WTC11 (cell line): ENCODE measurements around the gene PCBP3. TPM values are rescaled to one million over a fixed set of nuclear protein-coding genes. Genes with fewer than 3 reads are reported as not detected.

ENCODE experiments used
- ATAC-seq: fragments of 200-7000 bp; cut with Tn5 transposase; 2 replicates; pipeline ENCODE4 v1.10.0; 2021; ENCODE audit warnings: mild to moderate bottlenecking, moderate library complexity
- CTCF ChIA-PET: fragments of 300-600 bp; sonication (Branson Sonifier 250); formaldehyde crosslinking; loops from one replicate; lab custom pipeline; 2021; ENCODE audit warnings: antibody characterized with exemption; lab: Charles Lee
- POLR2A ChIA-PET: fragments of 350-600 bp; sonication (Branson Sonifier 250); formaldehyde crosslinking; loops from one replicate; lab custom pipeline; 2021; ENCODE audit warnings: antibody characterized with exemption; lab: Charles Lee
- DNase-seq: peaks from one replicate; pipeline ENCODE4 v3.0.0; 2021; ENCODE audit warnings: low spot score
- H3K27ac Mint-ChIP-seq: 2 replicates; pipeline ENCODE4 v1.8.0; 2021; ENCODE audit warnings: mixed read lengths
- H3K27me3 Mint-ChIP-seq: 2 replicates; pipeline ENCODE4 v1.8.0; 2021; ENCODE audit warnings: low read depth, mild to moderate bottlenecking, moderate library complexity, mixed read lengths
- H3K36me3 Mint-ChIP-seq: 2 replicates; pipeline ENCODE4 v1.8.0; 2021; ENCODE audit warnings: mixed read lengths
- H3K4me1 Mint-ChIP-seq: 2 replicates; pipeline ENCODE4 v1.8.0; 2022; ENCODE audit warnings: mixed read lengths
- H3K4me3 Mint-ChIP-seq: 2 replicates; pipeline ENCODE4 v1.8.0; 2021; ENCODE audit warnings: mild to moderate bottlenecking, moderate library complexity, mixed read lengths
- H3K9me3 Mint-ChIP-seq: 2 replicates; pipeline ENCODE4 v1.8.0; 2021; ENCODE audit warnings: mixed read lengths
- ARID4B ChIP-seq: sonication (generic); formaldehyde crosslinking; IDR thresholded peaks from 2 replicates; pipeline ENCODE4 v1.8.0; 2023; ENCODE audit warnings: missing genetic modification reagents, mild to moderate bottlenecking, borderline replicate concordance
- CREB1 ChIP-seq: sonication (generic); formaldehyde crosslinking; IDR thresholded peaks from 2 replicates; pipeline ENCODE4 v1.8.0; 2023; ENCODE audit warnings: mild to moderate bottlenecking, missing genetic modification reagents
- E2F1 ChIP-seq: sonication (generic); formaldehyde crosslinking; IDR thresholded peaks from 2 replicates; pipeline ENCODE4 v1.8.0; 2022; ENCODE audit warnings: mild to moderate bottlenecking, missing genetic modification reagents
- EMX1 ChIP-seq: fragments of 250-450 bp; sonication (Bioruptor Pico); IDR thresholded peaks from 2 replicates; pipeline ENCODE4 v1.8.0; 2021; ENCODE audit warnings: mild to moderate bottlenecking
- FOXJ3 ChIP-seq: sonication (generic); formaldehyde crosslinking; IDR thresholded peaks from 2 replicates; pipeline ENCODE4 v1.9.0; 2021; ENCODE audit warnings: missing genetic modification reagents, mild to moderate bottlenecking, borderline replicate concordance
- FOXP4 ChIP-seq: sonication (generic); formaldehyde crosslinking; IDR thresholded peaks from 2 replicates; pipeline ENCODE4 v1.8.0; 2022; ENCODE audit warnings: mild to moderate bottlenecking, missing genetic modification reagents
- HMGA2 ChIP-seq: fragments of 250-450 bp; sonication (Bioruptor Pico); IDR thresholded peaks from 2 replicates; pipeline ENCODE4 v1.4.0; 2021; ENCODE audit warnings: mild to moderate bottlenecking, moderate library complexity
- MAX ChIP-seq: sonication (generic); formaldehyde crosslinking; IDR thresholded peaks from 2 replicates; pipeline ENCODE4 v1.8.0; 2022; ENCODE audit warnings: mild to moderate bottlenecking, missing genetic modification reagents
- MYBL2 ChIP-seq: sonication (generic); formaldehyde crosslinking; IDR thresholded peaks from 2 replicates; pipeline ENCODE4 v1.8.1; 2023; ENCODE audit warnings: mild to moderate bottlenecking, moderate library complexity, missing genetic modification reagents
- RELA ChIP-seq: sonication (generic); formaldehyde crosslinking; IDR thresholded peaks from 2 replicates; pipeline ENCODE4 v1.8.1; 2022; ENCODE audit warnings: missing genetic modification reagents, mild to moderate bottlenecking, borderline replicate concordance
- TCF7 ChIP-seq: sonication (generic); formaldehyde crosslinking; IDR thresholded peaks from 2 replicates; pipeline ENCODE4 v1.8.0; 2022; ENCODE audit warnings: mild to moderate bottlenecking, low read depth, missing genetic modification reagents, moderate library complexity
- ZBTB21 ChIP-seq: sonication (generic); formaldehyde crosslinking; IDR thresholded peaks from 2 replicates; pipeline ENCODE4 v1.8.1; 2023; ENCODE audit warnings: mild to moderate bottlenecking, missing genetic modification reagents, borderline replicate concordance
- ZBTB43 ChIP-seq: sonication (generic); formaldehyde crosslinking; IDR thresholded peaks from 2 replicates; pipeline ENCODE4 v1.8.1; 2023; ENCODE audit warnings: mild to moderate bottlenecking, missing genetic modification reagents
- ZNF138 ChIP-seq: sonication (generic); formaldehyde crosslinking; conservative IDR thresholded peaks from 2 replicates; pipeline ENCODE4 v1.8.1; 2022; ENCODE audit warnings: mild to moderate bottlenecking, moderate library complexity, missing genetic modification reagents
- ZNF317 ChIP-seq: sonication (generic); formaldehyde crosslinking; IDR thresholded peaks from 2 replicates; pipeline ENCODE4 v1.8.1; 2023; ENCODE audit warnings: low read depth, mild to moderate bottlenecking, moderate library complexity, missing genetic modification reagents, borderline replicate concordance
- ZNF416 ChIP-seq: fragments of 250-450 bp; sonication (Bioruptor Pico); IDR thresholded peaks from 2 replicates; pipeline ENCODE4 v1.9.0; 2021; ENCODE audit warnings: mild to moderate bottlenecking, inconsistent platforms
- total RNA-seq: library from RNA; stranded (reverse); gene quantifications from 3 replicates; pipeline ENCODE4 v1.2.3, GENCODE V29; 2021

Gene PCBP3
- total RNA-seq, 1 experiment from 2014 or later, result 8.5 TPM

- Mint-ChIP-seq H3K4me1 (no peaks in the 10 kb centered on the region), H3K9me3 (no peaks in the 10 kb centered on the region), H3K27ac (no peak overlapping the region), H3K36me3 (peaks cover 2% of the 10 kb centered on the region; the same call in 1 of the 2 replicates), H3K27me3 (peaks cover 3% of the 10 kb centered on the region; the same call in 1 of the 2 replicates), H3K4me3 (no peak overlapping the region)
- TF ChIP-seq ZNF138 (CRISPR knock-in tag) (no peak), ARID4B (no peak)
- ATAC-seq, result no peak
- DNase-seq, result no peak
- POLR2A ChIA-PET, result no interaction called here
- CTCF ChIA-PET, result no interaction called here
Observed at GRCh38 chr21:45632160-45632559, 11.4 kb upstream of the PCBP3 start.

GRCh38 chr21:45632637-45633251 lies 10.8 kb upstream of the PCBP3 start:
- Mint-ChIP-seq H3K4me3 (no peak overlapping the region), H3K4me1 (no peaks in the 10 kb centered on the region), H3K27ac (no peak overlapping the region), H3K9me3 (no peaks in the 10 kb centered on the region), H3K27me3 (peaks cover 3% of the 10 kb centered on the region; the same call in 1 of the 2 replicates), H3K36me3 (peaks cover 2% of the 10 kb centered on the region; the same call in 1 of the 2 replicates)
- ATAC-seq (no peak), DNase-seq (no peak)
- POLR2A ChIA-PET, result no interaction called here
- TF ChIP-seq HMGA2 (no peak), CREB1 (CRISPR knock-in tag) (no peak), ZNF416 (CRISPR knock-in tag) (no peak), EMX1 (CRISPR knock-in tag) (no peak), ZBTB21 (CRISPR knock-in tag) (no peak), MAX (CRISPR knock-in tag) (no peak), E2F1 (no peak)
- CTCF ChIA-PET, result no interaction called here

- Mint-ChIP-seq H3K4me3 (no peak overlapping the region), H3K36me3 (peaks cover 2% of the 10 kb centered on the region; the same call in 1 of the 2 replicates), H3K4me1 (peaks cover 14% of the 10 kb centered on the region), H3K9me3 (no peaks in the 10 kb centered on the region), H3K27me3 (peaks cover 10% of the 10 kb centered on the region), H3K27ac (no peak overlapping the region)
- ChIA-PET CTCF (no interaction called here), POLR2A (no interaction called here)
- TF ChIP-seq TCF7 (CRISPR knock-in tag) (no peak), ZBTB43 (CRISPR knock-in tag) (no peak), RELA (CRISPR knock-in tag) (no peak), HMGA2 (no peak), FOXJ3 (CRISPR knock-in tag) (no peak), ARID4B (no peak), MYBL2 (CRISPR knock-in tag) (no peak), FOXP4 (CRISPR knock-in tag) (no peak), ZNF317 (CRISPR knock-in tag) (no peak)
- DNase-seq (no peak), ATAC-seq (no peak)
Observed at GRCh38 chr21:45634511-45635183, 8.9 kb upstream of the PCBP3 start.
